ENCODE data around the gene LRRC49. TPM values are rescaled to one million over a fixed set of nuclear protein-coding genes. Genes with fewer than 3 reads are reported as not detected.

Gene LRRC49
- total RNA-seq, 1 experiment from 2014 or later = 8.3 TPM

- Mint-ChIP-seq H3K27ac (no peak overlapping the region), H3K36me3 (ENCODE audit: insufficient read depth in 1 of 3, low read depth in 3 of 3) (peaks cover 0 to 10% (median 3%) of the 10 kb centered on the region in 3 experiments; a peak in 4 of 7 replicates), H3K9me3 (peaks cover 0 to 2% of the 10 kb centered on the region in 2 experiments; a peak in 2 of 5 replicates), H3K4me1 (peaks cover 0 to 9% of the 10 kb centered on the region in 2 experiments; a peak in 2 of 4 replicates), H3K4me3 (no peak overlapping the region), H3K27me3 (ENCODE audit: low read depth) (no peaks in the 10 kb centered on the region)
- H4K8ac ChIP-seq (replicated peaks; ENCODE audit: insufficient read length, low read depth, low read length) = no peak overlapping the region
- no CpG with 5 or more reads among the region's 1 CpG for WGBS (ENCODE audit: extremely low coverage, insufficient read length, low lambda C conversion rate)
- H3K79me1 ChIP-seq (ENCODE audit: insufficient read depth, low read depth, low read length, poor library complexity, severe bottlenecking) = no peaks in the 10 kb centered on the region
- H3K9me3 ChIP-seq (ENCODE audit: control insufficient read depth, low read depth, low read length) = no peaks in the 10 kb centered on the region
- no peak overlapping the region for H3K18ac ChIP-seq (ENCODE audit: insufficient read length, low read depth, low read length)
- H4K20me1 ChIP-seq (ENCODE audit: control insufficient read depth, insufficient read depth, insufficient read length) = no peaks in the 10 kb centered on the region
- H3K79me2 ChIP-seq (ENCODE audit: insufficient read depth, low read length) = no peaks in the 10 kb centered on the region
- H2BK5ac ChIP-seq (ENCODE audit: insufficient read length, low read length) = no peak overlapping the region
- no peaks in the 10 kb centered on the region for H3K4me1 ChIP-seq (ENCODE audit: insufficient read depth, low read length)
- no peaks in the 10 kb centered on the region for H3K27me3 ChIP-seq (ENCODE audit: insufficient read depth, low read length)
- H3K9ac ChIP-seq (ENCODE audit: extremely low read depth, insufficient read length, low read length) = no peak overlapping the region
- no peaks in the 10 kb centered on the region for H3K23me2 ChIP-seq (ENCODE audit: insufficient read length, low read depth, low read length, poor library complexity, severe bottlenecking)
- H4K5ac ChIP-seq (ENCODE audit: insufficient read length, low read depth, low read length) = no peak overlapping the region
- H3K23ac ChIP-seq (ENCODE audit: insufficient read length, low read depth, low read length) = no peak overlapping the region
- H2AFZ ChIP-seq (ENCODE audit: low read length) = no peak overlapping the region
- no peak overlapping the region for H3K4me2 ChIP-seq (ENCODE audit: insufficient read depth, insufficient read length, low read length)
- no peak overlapping the region for H3K4ac ChIP-seq (ENCODE audit: low read depth, low read length)
- H2BK15ac ChIP-seq (ENCODE audit: low read depth, low read length) = no peak overlapping the region
- no peak overlapping the region for H2BK12ac ChIP-seq (ENCODE audit: insufficient read length, low read depth, low read length)
- H2AK5ac ChIP-seq (ENCODE audit: insufficient read length, low read length) = no peak overlapping the region
- no peak overlapping the region for H4K91ac ChIP-seq (ENCODE audit: insufficient read length, low read depth, low read length)
- no peak overlapping the region for H2BK20ac ChIP-seq (ENCODE audit: low read depth, low read length, poor library complexity, severe bottlenecking)
- no peak for TF ChIP-seq CTCF (conservative IDR thresholded peaks at IDR 0.05)
- H3K27ac ChIP-seq (ENCODE audit: insufficient read length, low read depth, low read length) = no peak overlapping the region
- no peak overlapping the region for H3K14ac ChIP-seq (ENCODE audit: insufficient read depth, low read length)
- no peak overlapping the region for H3K56ac ChIP-seq (ENCODE audit: insufficient read length, low read depth, low read length)
- no peak overlapping the region for H3T11ph ChIP-seq (ENCODE audit: low read length)
- H2BK120ac ChIP-seq (ENCODE audit: low read depth, low read length, poor library complexity, severe bottlenecking) = no peak overlapping the region
- DNase-seq = no peak
Observed at GRCh38 chr15:70964686-70965085, 72.1 kb downstream of the LRRC49 start.
